ENCODE measurements around the gene GALNT16. TPM values are rescaled to one million over a fixed set of nuclear protein-coding genes. Genes with fewer than 3 reads are reported as not detected.

The GALNT16 gene
- total and polyA plus RNA-seq, 5 experiments from 2014 or later, result not detected

DNA sequence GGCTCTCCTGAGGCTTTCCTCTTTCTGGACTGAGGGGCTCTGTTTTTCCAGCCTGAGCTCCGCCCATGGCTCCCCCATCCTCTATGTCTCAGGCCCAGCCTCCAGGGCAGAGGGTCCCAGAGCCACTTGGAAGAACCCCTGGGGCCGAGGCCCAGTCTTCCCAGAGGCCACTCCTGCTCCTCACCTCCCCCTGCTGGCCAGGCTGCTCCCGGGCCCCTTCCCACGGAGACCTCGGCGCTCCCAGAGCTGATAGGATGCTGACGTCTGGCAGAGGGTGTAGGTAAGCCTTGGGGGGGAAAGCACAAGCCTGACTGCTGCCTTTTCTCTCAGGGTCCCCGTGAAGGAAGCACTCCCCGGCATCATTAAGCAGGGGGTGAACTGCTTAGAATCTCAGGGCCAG lies 86.8 kb downstream of the GALNT16 start:
- H3K4me1 Mint-ChIP-seq, result peaks cover 0 to 7% (median 0%) of the 10 kb centered on the region in 4 donors
- no peak overlapping the region for H3K27ac Mint-ChIP-seq
- no peak overlapping the region for H3K4me3 Mint-ChIP-seq
- DNase-seq (peak in 1 of 10 donors; percentile 3), ATAC-seq (no peak)
- POLR2A ChIA-PET, result no interaction called here
- H3K9me3 Mint-ChIP-seq, result no peaks in the 10 kb centered on the region
- H3K27me3 Mint-ChIP-seq, result peaks cover 4 to 24% (median 13%) of the 10 kb centered on the region in 5 donors
- peaks cover 0 to 1% (median 0%) of the 10 kb centered on the region in 3 donors for H3K36me3 Mint-ChIP-seq

GRCh38 chr14:69349091-69349777 lies 89.3 kb downstream of the GALNT16 start:
- DNase-seq (no peak), ATAC-seq (no peak)
- H3K4me3 Mint-ChIP-seq, result no peak overlapping the region
- H3K27ac Mint-ChIP-seq, result no peak overlapping the region
- H3K9me3 Mint-ChIP-seq, result no peaks in the 10 kb centered on the region
- peaks cover 0 to 24% (median 13%) of the 10 kb centered on the region in 5 donors for H3K27me3 Mint-ChIP-seq
- peaks cover under 1 to 12% (median 3%) of the 10 kb centered on the region in 4 donors for H3K4me1 Mint-ChIP-seq
- H3K36me3 Mint-ChIP-seq, result peaks cover 0 to 1% (median 0%) of the 10 kb centered on the region in 3 donors
- POLR2A ChIA-PET, result no interaction called here

- peaks cover 0 to 1% (median 0%) of the 10 kb centered on the region in 3 donors for H3K36me3 Mint-ChIP-seq
- H3K9me3 Mint-ChIP-seq, result no peaks in the 10 kb centered on the region
- POLR2A ChIA-PET, result no interaction called here
- peaks cover 0 to 24% (median 13%) of the 10 kb centered on the region in 5 donors for H3K27me3 Mint-ChIP-seq
- ATAC-seq (no peak), DNase-seq (no peak)
- no peak overlapping the region for H3K27ac Mint-ChIP-seq
- H3K4me3 Mint-ChIP-seq, result no peak overlapping the region
- H3K4me1 Mint-ChIP-seq, result peaks cover 6 to 23% (median 14%) of the 10 kb centered on the region in 4 donors
These were observed 90.9 kb downstream of the GALNT16 start for GRCh38 chr14:69350892-69351291.

- Mint-ChIP-seq H3K4me3 (no peak overlapping the region), H3K9me3 (no peaks in the 10 kb centered on the region), H3K4me1 (peaks cover 6 to 23% (median 14%) of the 10 kb centered on the region in 4 donors), H3K36me3 (no peaks in the 10 kb centered on the region), H3K27ac (peak overlapping the region in 1 of 10 donors; percentile 5), H3K27me3 (peaks cover 0 to 24% (median 13%) of the 10 kb centered on the region in 5 donors)
- no peak for ATAC-seq
- DNase-seq, result no peak
- POLR2A ChIA-PET, result no interaction called here
These were observed 91.4 kb downstream of the GALNT16 start for GRCh38 chr14:69351385-69351784.

DNA sequence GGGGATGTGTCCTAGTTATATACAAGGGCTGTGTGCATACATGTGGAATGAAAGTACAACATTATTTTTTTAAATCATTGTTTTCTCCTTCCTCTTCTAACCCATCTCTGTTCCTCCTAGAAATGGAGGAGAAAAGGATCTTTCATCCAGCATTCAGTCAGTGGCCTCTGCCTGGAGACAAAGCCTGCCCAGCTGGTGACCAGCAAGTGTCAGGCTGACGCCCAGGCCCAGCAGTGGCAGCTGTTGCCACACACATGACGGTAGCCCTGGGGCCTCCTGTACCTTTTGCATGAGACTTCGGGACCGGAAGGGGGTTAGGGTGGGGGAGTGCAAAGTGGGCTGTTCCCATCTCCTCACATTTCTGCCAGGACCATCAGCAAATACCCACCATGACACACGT lies 92.0 kb downstream of the GALNT16 start:
- POLR2A ChIA-PET, result no interaction called here
- no peak for ATAC-seq
- Mint-ChIP-seq H3K9me3 (no peaks in the 10 kb centered on the region), H3K36me3 (no peaks in the 10 kb centered on the region), H3K4me3 (no peak overlapping the region), H3K27ac (no peak overlapping the region), H3K27me3 (peaks cover 0 to 24% (median 13%) of the 10 kb centered on the region in 5 donors), H3K4me1 (peaks cover 6 to 23% (median 14%) of the 10 kb centered on the region in 4 donors)
- DNase-seq, result no peak

GRCh38 chr14:69353168-69353567 lies 93.2 kb downstream of the GALNT16 start:
- Mint-ChIP-seq H3K27ac (no peak overlapping the region), H3K9me3 (no peaks in the 10 kb centered on the region), H3K4me1 (peaks cover 6 to 23% (median 14%) of the 10 kb centered on the region in 4 donors), H3K27me3 (peaks cover 0 to 12% (median 8%) of the 10 kb centered on the region in 5 donors), H3K36me3 (no peaks in the 10 kb centered on the region), H3K4me3 (no peak overlapping the region)
- DNase-seq (no peak), ATAC-seq (no peak)
- POLR2A ChIA-PET, result no interaction called here

DNA sequence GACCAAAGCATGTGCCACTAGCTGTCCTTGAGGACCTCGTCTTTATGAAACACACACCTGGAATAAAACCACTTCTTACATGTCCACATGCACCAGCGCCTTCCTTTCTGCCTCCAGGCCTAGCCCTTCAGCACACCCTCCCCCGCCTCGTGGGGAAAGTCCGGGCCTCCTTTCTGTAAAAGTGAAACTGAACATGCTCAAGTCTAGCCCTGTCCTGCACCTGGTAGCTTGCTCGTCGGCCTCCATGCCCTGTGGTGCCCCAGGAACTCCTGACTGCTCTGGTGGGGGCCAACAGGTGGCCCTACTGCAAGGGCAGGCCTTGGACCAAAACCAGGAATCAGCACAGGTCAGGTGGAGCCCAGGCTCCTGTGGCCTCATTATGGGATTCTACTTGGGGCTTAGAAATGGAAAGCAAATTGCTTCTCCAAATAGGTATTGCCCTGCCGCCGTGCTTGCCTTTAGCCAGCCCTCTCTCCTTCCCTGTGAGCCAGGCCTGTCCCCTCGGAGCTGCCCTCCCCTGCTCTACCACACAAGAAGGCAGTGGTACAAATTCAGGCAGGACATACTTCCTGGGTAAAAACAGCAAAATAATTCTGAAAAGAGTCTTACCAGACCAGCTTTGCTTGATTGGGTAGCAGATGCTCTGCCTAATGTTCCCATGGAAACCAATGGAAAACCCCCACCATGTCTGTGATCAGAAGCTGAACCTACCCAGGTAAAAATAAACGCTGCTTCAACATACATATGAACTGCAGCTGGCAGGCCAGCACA lies 94.6 kb downstream of the GALNT16 start:
- ATAC-seq, result peak; percentile 45 to 56
- POLR2A ChIA-PET, result no interaction called here
- Mint-ChIP-seq H3K4me3 (peak overlapping the region in 8 of 10 donors; percentile 37 to 67 (median 58)), H3K36me3 (no peaks in the 10 kb centered on the region), H3K27me3 (peaks cover 0 to 23% (median 7%) of the 10 kb centered on the region in 5 donors), H3K27ac (peak overlapping the region in 9 of 10 donors; percentile 5 to 91 (median 80)), H3K9me3 (no peaks in the 10 kb centered on the region), H3K4me1 (peaks cover 8 to 23% (median 14%) of the 10 kb centered on the region in 4 donors)
- peak in 2 of 10 donors; percentile 17 to 35 for DNase-seq

DNA sequence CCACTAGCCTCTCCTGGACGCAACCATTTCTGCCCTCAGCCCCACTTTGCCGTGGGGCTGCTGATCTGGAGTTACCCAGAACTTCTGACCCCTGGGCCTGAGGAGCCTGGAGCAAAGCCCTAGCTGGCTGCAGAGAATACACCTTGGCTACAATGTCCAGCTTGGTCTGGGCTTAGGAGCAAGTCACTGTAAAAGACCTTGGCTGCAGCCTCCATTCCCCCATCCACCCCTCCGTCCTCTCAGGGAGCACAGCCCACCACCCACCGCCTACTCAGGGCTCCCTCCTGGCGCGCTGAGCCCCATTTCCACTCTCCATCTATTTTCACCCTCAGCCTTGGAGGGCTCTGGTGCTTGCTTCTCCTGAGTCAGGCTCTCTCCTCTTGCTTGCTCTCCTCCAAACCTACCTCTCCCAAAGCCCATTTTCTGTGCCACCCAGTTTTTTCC lies 95.2 kb downstream of the GALNT16 start:
- Mint-ChIP-seq H3K9me3 (no peaks in the 10 kb centered on the region), H3K4me3 (peak overlapping the region in 1 of 10 donors; percentile 59), H3K4me1 (peaks cover 8 to 23% (median 14%) of the 10 kb centered on the region in 4 donors), H3K36me3 (no peaks in the 10 kb centered on the region), H3K27me3 (peaks cover 0 to 24% (median 7%) of the 10 kb centered on the region in 5 donors), H3K27ac (peak overlapping the region in 3 of 10 donors; percentile 35 to 89 (median 65))
- ATAC-seq, result no peak
- POLR2A ChIA-PET, result no interaction called here
- no peak for DNase-seq

DNA sequence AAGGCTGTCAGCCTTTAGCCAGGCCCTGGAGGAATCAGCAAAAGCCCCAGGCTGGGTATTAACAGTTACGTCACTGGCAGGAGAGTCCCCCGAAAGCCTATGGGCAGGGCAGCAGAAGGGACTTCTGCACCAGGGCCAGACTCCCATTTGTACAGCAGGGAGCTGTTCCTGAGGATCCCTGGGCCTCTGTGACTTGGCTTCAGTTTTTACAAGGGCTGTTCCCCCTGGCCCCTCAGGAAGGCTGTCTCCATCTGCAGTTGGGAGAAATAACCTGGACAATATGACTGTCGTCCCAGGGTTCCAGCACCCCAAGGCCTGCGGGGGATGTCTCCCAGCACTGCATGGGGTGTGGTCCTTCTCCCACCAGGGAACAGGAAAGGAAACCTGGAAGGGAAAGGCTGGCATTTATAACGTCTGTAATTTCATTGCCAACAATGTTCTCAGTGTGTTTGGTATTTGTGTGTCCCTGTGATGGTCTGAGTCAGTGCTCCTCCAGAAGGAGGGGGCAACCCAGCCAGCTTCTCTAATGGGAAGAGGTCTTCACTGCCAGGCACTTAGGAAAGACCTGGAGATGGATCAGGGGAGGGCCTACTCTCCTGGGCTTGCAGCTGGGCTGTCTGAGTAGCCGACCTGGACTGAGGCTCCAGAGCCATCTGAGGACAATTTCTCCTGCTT lies 95.8 kb downstream of the GALNT16 start:
- no peak overlapping the region for H3K4me3 Mint-ChIP-seq
- DNase-seq (no peak), ATAC-seq (no peak)
- H3K27ac Mint-ChIP-seq, result peak overlapping the region in 2 of 10 donors; percentile 31 to 89
- POLR2A ChIA-PET, result no interaction called here
- H3K4me1 Mint-ChIP-seq, result peaks cover 8 to 23% (median 14%) of the 10 kb centered on the region in 4 donors
- H3K36me3 Mint-ChIP-seq, result no peaks in the 10 kb centered on the region
- no peaks in the 10 kb centered on the region for H3K9me3 Mint-ChIP-seq
- H3K27me3 Mint-ChIP-seq, result peaks cover 0 to 24% (median 7%) of the 10 kb centered on the region in 5 donors

GRCh38 chr14:69356903-69357543 lies 97.1 kb downstream of the GALNT16 start:
- no peaks in the 10 kb centered on the region for H3K9me3 Mint-ChIP-seq
- H3K27ac Mint-ChIP-seq, result no peak overlapping the region
- DNase-seq, result no peak
- H3K4me1 Mint-ChIP-seq, result peaks cover 8 to 17% (median 13%) of the 10 kb centered on the region in 4 donors
- H3K4me3 Mint-ChIP-seq, result no peak overlapping the region
- no peaks in the 10 kb centered on the region for H3K36me3 Mint-ChIP-seq
- peaks cover 0 to 19% (median 10%) of the 10 kb centered on the region in 5 donors for H3K27me3 Mint-ChIP-seq
- POLR2A ChIA-PET, result no interaction called here
- no peak for ATAC-seq

DNA sequence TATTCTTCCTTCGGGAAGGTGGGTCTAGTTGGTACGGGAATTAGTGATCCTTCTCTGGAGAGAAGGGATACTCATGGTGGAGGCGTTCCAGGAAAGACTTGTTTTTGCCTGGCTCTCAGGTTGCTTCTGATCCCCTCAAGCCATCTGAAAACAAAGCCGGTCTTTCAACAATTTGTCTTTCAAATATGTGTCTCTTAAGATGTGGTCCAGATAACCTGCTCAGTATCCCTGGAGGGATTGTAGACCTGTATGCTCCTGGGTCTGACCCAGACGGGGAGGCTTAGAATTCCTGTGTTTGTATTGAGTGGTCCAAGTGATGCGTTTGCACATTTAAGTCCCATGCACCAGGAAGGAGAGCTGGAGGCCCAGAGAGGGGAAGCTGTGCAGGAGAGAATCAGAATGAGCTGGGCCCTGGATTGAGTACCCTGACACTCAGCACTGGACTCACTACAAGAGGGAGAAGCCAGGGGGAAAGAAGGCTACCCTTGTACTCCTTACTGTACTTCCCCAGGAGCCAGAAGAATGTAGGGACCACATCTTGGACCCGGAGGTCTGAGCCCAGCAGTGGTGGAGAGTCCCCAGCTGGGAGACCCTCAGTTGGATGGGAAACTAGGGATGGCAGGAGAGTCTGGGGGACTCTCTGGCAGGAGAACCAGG lies 97.7 kb downstream of the GALNT16 start:
- no peak for DNase-seq
- Mint-ChIP-seq H3K4me1 (peaks cover 8 to 17% (median 13%) of the 10 kb centered on the region in 4 donors), H3K27ac (no peak overlapping the region), H3K9me3 (no peaks in the 10 kb centered on the region), H3K4me3 (no peak overlapping the region), H3K27me3 (peaks cover 0 to 19% (median 10%) of the 10 kb centered on the region in 5 donors), H3K36me3 (no peaks in the 10 kb centered on the region)
- POLR2A ChIA-PET, result no interaction called here
- ATAC-seq, result no peak

Measured in naive thymus-derived CD8-positive, alpha-beta T cell (primary cell).